Osteocyte (in vitro differentiated cells): ENCODE results near the gene MMP25. TPM values are rescaled to one million over a fixed set of nuclear protein-coding genes. Genes with fewer than 3 reads are reported as not detected.
"Not testable (repeated sequence)": the region's sequence is repeated elsewhere in the genome, so short reads cannot be mapped to it uniquely, and the experiment has no call there.

Experiments
- DNase-seq: peaks from one replicate; pipeline ENCODE4 v3.0.0; 2021; ENCODE audit warnings: mixed read lengths; ENCODE audit not compliant: unreplicated experiment; ENCODE audit errors: extremely low spot score
- H3K27ac Mint-ChIP-seq: one replicate; pipeline ENCODE4 v1.8.0; 2021; ENCODE audit warnings: mild to moderate bottlenecking, mixed read lengths; ENCODE audit not compliant: unreplicated experiment
- H3K27me3 Mint-ChIP-seq: one replicate; pipeline ENCODE4 v1.8.0; 2021; ENCODE audit warnings: mixed read lengths; ENCODE audit not compliant: unreplicated experiment
- H3K36me3 Mint-ChIP-seq: one replicate; pipeline ENCODE4 v1.8.0; 2021; ENCODE audit warnings: mixed read lengths; ENCODE audit not compliant: unreplicated experiment
- H3K4me1 Mint-ChIP-seq: one replicate; pipeline ENCODE4 v1.8.0; 2021; ENCODE audit warnings: mixed read lengths; ENCODE audit not compliant: unreplicated experiment
- H3K4me3 Mint-ChIP-seq: one replicate; pipeline ENCODE4 v1.8.0; 2021; ENCODE audit warnings: mild to moderate bottlenecking, moderate library complexity, mixed read lengths; ENCODE audit not compliant: unreplicated experiment
- H3K9me3 Mint-ChIP-seq: one replicate; pipeline ENCODE4 v1.8.0; 2021; ENCODE audit warnings: mixed read lengths; ENCODE audit not compliant: unreplicated experiment
- total RNA-seq: library from RNA; stranded (reverse); gene quantifications from 2 replicates; pipeline ENCODE4 v1.2.1, GENCODE V29; 2021
- TF ChIP-seq, protein P1 (sequence below): fragments of 200-600 bp; sonication (generic); IDR thresholded peaks from 2 replicates; pipeline ENCODE4 v1.5.0; 2021; ENCODE audit warnings: antibody characterized with exemption, mild to moderate bottlenecking, moderate library complexity

MMP25 gene
- total RNA-seq, 1 donor from 2014 or later = 3.0 TPM

GRCh38 chr16:3075523-3075915, 29.2 kb downstream of the MMP25 start:
- TF ChIP-seq, protein P1, sequence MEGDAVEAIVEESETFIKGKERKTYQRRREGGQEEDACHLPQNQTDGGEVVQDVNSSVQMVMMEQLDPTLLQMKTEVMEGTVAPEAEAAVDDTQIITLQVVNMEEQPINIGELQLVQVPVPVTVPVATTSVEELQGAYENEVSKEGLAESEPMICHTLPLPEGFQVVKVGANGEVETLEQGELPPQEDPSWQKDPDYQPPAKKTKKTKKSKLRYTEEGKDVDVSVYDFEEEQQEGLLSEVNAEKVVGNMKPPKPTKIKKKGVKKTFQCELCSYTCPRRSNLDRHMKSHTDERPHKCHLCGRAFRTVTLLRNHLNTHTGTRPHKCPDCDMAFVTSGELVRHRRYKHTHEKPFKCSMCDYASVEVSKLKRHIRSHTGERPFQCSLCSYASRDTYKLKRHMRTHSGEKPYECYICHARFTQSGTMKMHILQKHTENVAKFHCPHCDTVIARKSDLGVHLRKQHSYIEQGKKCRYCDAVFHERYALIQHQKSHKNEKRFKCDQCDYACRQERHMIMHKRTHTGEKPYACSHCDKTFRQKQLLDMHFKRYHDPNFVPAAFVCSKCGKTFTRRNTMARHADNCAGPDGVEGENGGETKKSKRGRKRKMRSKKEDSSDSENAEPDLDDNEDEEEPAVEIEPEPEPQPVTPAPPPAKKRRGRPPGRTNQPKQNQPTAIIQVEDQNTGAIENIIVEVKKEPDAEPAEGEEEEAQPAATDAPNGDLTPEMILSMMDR = no peak
- H3K9me3 Mint-ChIP-seq = no peaks in the 10 kb centered on the region
- no peaks in the 10 kb centered on the region for H3K4me1 Mint-ChIP-seq
- H3K36me3 Mint-ChIP-seq = no peaks in the 10 kb centered on the region
- no peak overlapping the region for H3K4me3 Mint-ChIP-seq
- DNase-seq = no peak
- H3K27ac Mint-ChIP-seq = no peak overlapping the region
- H3K27me3 Mint-ChIP-seq = peaks cover 64% of the 10 kb centered on the region

DNA sequence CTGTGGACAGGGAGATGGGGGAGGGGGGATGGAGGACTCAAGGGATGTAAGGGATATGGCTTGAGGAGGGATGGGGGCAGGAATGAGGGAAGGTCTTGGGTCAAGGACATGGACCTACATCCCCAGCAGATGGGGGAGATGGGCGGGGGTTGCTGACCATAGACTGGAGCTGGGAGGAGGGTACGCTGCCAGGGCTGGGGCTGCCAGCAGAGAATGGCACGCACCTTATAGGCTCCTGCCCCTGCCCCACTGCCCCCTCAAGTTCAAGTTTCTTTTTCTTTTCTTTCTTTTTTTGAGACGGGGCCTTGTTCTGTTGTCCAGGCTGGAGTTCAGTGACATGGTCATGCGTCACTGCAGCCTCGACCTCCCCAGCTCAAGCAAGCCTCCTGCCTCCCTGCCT, 29.6 kb downstream of the MMP25 start:
- not testable (repeated sequence) for DNase-seq, H3K4me3 Mint-ChIP-seq, H3K27ac Mint-ChIP-seq, H3K9me3 Mint-ChIP-seq, H3K36me3 Mint-ChIP-seq, H3K4me1 Mint-ChIP-seq
- H3K27me3 Mint-ChIP-seq = peaks cover 68% of the 10 kb centered on the region

DNA sequence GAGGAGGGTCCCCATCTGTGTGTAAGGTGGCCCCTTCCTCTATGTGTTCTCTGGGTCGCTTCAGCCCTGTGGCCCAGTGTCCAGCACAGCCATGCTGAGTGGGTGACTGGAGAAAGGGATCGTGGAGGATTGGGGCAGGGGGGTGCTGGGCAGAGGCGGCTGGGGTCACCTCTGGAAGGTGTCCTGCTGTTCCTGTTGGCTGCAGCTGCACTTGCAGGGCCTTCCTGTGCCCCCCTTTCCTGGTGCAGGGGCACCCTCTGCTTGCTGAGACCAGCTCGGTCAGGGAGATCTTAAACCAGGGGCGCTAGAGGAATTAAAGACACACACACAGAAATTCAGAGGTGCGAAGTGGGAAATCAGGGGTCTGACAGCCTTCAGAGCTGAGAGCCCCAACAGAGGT, 30.2 kb downstream of the MMP25 start:
- TF ChIP-seq, protein P1 = no peak
- no peak for DNase-seq
- no peaks in the 10 kb centered on the region for H3K4me1 Mint-ChIP-seq
- no peaks in the 10 kb centered on the region for H3K9me3 Mint-ChIP-seq
- H3K4me3 Mint-ChIP-seq = no peak overlapping the region
- H3K27ac Mint-ChIP-seq = no peak overlapping the region
- H3K36me3 Mint-ChIP-seq = no peaks in the 10 kb centered on the region
- H3K27me3 Mint-ChIP-seq = peaks cover 68% of the 10 kb centered on the region

- Mint-ChIP-seq H3K4me1 (no peaks in the 10 kb centered on the region), H3K36me3 (no peaks in the 10 kb centered on the region), H3K27me3 (peaks cover 54% of the 10 kb centered on the region), H3K4me3 (no peak overlapping the region), H3K27ac (no peak overlapping the region), H3K9me3 (no peaks in the 10 kb centered on the region)
- TF ChIP-seq, protein P1 = no peak
- DNase-seq = no peak
Observed at GRCh38 chr16:3080024-3080423, 33.7 kb downstream of the MMP25 start.

- peaks cover 43% of the 10 kb centered on the region for H3K27me3 Mint-ChIP-seq
- H3K4me1 Mint-ChIP-seq, H3K36me3 Mint-ChIP-seq, H3K9me3 Mint-ChIP-seq, DNase-seq, H3K4me3 Mint-ChIP-seq, H3K27ac Mint-ChIP-seq: not testable (repeated sequence)
Observed at GRCh38 chr16:3081957-3082356, 35.6 kb downstream of the MMP25 start.

DNA sequence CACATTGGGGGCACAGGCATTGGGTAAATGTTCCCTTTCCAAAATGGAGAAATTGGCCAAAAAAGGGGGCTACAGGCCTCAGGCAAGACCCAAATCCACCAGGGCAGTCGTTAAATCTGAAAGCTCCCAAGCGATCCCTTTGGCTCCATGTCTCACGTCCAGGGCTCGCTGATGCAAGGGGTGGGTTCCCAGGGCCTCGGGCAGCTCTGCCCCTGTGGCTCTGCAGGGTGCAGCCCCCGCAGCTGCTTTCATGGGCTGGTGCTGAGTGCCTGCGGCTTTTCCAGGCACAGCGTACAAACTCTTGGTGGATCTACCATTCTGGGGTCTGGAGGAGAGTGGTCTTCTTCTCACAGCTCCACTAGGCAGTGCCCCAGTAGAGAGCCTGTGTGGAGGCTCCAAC, 37.0 kb downstream of the MMP25 start:
- not testable (repeated sequence) for DNase-seq, H3K27ac Mint-ChIP-seq, H3K36me3 Mint-ChIP-seq, H3K4me3 Mint-ChIP-seq, H3K9me3 Mint-ChIP-seq
- H3K27me3 Mint-ChIP-seq = peaks cover 41% of the 10 kb centered on the region
- H3K4me1 Mint-ChIP-seq = peaks cover 11% of the 10 kb centered on the region

GRCh38 chr16:3084491-3084890, 38.1 kb downstream of the MMP25 start:
- Mint-ChIP-seq H3K4me3 (no peak overlapping the region), H3K27me3 (peaks cover 33% of the 10 kb centered on the region)

More at GRCh38 chr16:3084491-3084890, 38.1 kb downstream of the MMP25 start:
- TF ChIP-seq, protein P1 = no peak
- no peaks in the 10 kb centered on the region for H3K36me3 Mint-ChIP-seq
- no peaks in the 10 kb centered on the region for H3K9me3 Mint-ChIP-seq
- H3K4me1 Mint-ChIP-seq = peaks cover 11% of the 10 kb centered on the region
- no peak for DNase-seq
- no peak overlapping the region for H3K27ac Mint-ChIP-seq
